ENCODE measurements around the gene TRIML1. TPM values are rescaled to one million over a fixed set of nuclear protein-coding genes. Genes with fewer than 3 reads are reported as not detected.

The TRIML1 gene
- total RNA-seq, 2 donors from 2014 or later: 2.2 TPM; not detected in 1

DNA sequence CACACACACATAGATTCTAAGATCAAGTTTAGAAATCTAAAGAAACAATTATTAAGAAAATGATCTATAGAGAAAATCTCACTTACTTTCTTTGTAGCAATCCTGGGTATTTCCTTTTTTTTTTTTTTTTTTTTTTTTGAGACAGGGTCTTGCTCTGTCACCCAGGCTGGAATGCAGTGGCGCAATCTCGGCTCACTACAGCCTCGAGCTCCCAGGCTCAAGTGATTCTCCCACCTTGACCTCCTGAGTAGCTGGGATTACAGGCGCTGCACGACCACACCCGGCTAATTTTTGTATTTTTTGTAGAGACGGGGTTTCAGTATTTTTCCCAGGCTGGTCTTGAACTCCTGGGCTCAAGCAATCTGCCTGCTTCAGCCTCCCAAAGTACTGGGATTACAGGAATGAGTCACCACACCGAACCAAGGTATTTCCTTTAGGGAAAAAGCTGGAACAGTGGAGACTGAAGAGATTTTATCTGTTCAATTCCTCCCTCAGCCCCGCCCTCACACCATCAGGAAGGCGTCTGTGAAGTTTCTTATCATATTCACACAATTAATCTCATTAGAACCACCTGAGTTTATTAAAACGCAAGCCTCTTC, 30.0 kb upstream of the TRIML1 start, which contains the start of gene TRIML2:
TSS of gene TRIML2 (minus strand) at position 447 of the 599 bp plus-strand sequence. CDS start 4,235 bp downstream, outside the sequence.
- 64% methylated on average over 11 of the region's 11 CpGs for WGBS

DNA sequence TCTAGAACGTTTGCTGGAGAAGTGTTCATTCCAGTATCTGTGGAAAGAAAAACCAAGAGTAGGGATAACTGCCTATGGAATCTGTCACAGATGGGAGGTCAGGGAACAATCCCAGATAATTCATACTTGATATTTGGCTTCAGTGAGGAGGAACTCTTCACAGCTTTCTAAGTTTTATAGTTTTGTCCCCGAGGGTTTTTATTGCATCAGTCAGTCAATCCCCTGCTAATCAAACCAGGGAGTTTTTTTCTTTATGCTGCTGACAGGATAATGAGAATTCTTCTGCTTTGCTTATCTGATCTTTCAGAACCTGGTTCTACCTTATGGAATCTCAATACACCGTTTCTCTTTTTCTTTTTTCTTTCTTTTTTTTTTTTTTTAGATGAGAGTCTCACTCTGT, 29.2 kb upstream of the TRIML1 start:
- intact Hi-C loops (cut with DNase I): no loop called here
- Histone ChIP-seq H3K9me3 (no peaks in the 10 kb centered on the region), H3K36me3 (no peaks in the 10 kb centered on the region), H3K27ac (no peak overlapping the region), H3K27me3 (replicated peaks; ENCODE audit: insufficient read depth) (peaks cover 2% of the 10 kb centered on the region), H3K4me3 (no peak overlapping the region), H3K4me1 (replicated peaks) (no peaks in the 10 kb centered on the region)
- DNase-seq (ENCODE audit: low spot score): no peak
- TF ChIP-seq POLR2A (IDR thresholded peaks at IDR 0.05) (no peak), POLR2AphosphoS5 (IDR thresholded peaks at IDR 0.05) (no peak)
- TF ChIP-seq, protein P1, sequence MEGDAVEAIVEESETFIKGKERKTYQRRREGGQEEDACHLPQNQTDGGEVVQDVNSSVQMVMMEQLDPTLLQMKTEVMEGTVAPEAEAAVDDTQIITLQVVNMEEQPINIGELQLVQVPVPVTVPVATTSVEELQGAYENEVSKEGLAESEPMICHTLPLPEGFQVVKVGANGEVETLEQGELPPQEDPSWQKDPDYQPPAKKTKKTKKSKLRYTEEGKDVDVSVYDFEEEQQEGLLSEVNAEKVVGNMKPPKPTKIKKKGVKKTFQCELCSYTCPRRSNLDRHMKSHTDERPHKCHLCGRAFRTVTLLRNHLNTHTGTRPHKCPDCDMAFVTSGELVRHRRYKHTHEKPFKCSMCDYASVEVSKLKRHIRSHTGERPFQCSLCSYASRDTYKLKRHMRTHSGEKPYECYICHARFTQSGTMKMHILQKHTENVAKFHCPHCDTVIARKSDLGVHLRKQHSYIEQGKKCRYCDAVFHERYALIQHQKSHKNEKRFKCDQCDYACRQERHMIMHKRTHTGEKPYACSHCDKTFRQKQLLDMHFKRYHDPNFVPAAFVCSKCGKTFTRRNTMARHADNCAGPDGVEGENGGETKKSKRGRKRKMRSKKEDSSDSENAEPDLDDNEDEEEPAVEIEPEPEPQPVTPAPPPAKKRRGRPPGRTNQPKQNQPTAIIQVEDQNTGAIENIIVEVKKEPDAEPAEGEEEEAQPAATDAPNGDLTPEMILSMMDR (IDR thresholded peaks at IDR 0.05): no peak
- 13% methylated on average over 3 of the region's 3 CpGs for WGBS

More for the DNA sequence above, 30.0 kb upstream of the TRIML1 start, which contains the start of gene TRIML2:
- TF ChIP-seq POLR2A (IDR thresholded peaks at IDR 0.05): no peak
- TF ChIP-seq, protein P1 (IDR thresholded peaks at IDR 0.05): no peak
- TF ChIP-seq POLR2AphosphoS5 (IDR thresholded peaks at IDR 0.05): no peak
- no peak for DNase-seq (ENCODE audit: low spot score)
- intact Hi-C loops (cut with DNase I): no loop called here
- Histone ChIP-seq H3K27me3 (replicated peaks; ENCODE audit: insufficient read depth) (peaks cover 2% of the 10 kb centered on the region), H3K9me3 (no peaks in the 10 kb centered on the region), H3K36me3 (no peaks in the 10 kb centered on the region), H3K27ac (no peak within 1 kb of the TSS), H3K4me1 (replicated peaks) (no peaks in the 10 kb centered on the region), H3K4me3 (no peak within 1 kb of the TSS)

DNA sequence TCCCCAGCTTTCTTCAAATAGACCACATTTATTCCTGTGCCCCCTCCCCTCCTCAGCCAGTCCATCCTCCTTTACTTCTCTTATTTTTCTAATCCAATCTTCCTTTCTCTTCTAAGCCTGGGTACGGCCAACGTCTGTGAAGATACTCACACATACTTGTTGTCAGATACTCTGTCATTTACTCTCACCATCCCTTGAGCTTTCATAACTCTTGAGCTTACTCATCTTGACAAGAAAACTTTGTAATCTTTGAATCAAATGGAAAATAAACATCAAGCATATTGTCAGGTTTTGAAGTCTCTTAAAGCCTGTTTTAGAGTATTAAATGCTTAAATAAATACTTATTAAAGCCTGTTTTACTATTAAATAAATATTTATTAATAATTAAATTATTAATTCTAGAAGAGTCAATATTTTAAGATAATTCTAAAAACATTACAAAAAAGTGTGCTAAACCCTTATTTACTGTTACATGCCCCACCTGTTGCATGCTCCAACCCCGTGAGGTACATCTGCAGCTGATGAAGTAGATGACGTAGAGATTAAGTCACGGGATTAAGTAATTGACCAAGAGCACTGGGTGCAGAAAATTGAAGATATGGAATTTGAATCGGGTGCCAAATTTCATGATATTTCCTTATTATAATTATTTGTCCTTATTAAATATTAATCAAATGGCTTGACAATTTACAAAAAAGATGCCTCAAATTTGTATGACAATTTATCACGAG, 28.3 kb upstream of the TRIML1 start:
- WGBS: 72% methylated on average over 7 of the region's 7 CpGs
- no peak for TF ChIP-seq POLR2A (IDR thresholded peaks at IDR 0.05)
- TF ChIP-seq, protein P1 (IDR thresholded peaks at IDR 0.05): no peak
- TF ChIP-seq POLR2AphosphoS5 (IDR thresholded peaks at IDR 0.05): no peak
- no peak overlapping the region for H3K4me3 ChIP-seq

DNA sequence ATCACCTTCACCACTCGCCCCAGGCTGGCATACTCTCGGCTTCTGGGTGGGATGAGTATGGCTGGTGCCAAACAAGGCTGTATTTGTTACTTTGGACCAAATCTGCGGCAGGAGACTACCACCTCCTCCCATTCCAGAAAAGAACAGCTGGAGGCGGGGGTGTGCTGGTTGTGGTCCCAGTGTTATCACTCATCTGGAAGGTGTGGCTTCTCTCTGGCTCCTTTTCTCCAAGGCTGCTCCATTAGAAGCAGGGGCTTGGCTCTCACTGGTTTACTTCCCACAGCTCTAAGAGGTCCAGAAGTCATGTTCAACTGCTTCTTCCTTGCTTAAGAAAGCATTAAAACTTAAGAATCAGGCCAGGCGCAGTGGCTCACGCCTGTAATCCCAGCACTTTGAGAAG, 27.3 kb upstream of the TRIML1 start:
- Histone ChIP-seq H3K27me3 (replicated peaks; ENCODE audit: insufficient read depth) (peaks cover 2% of the 10 kb centered on the region), H3K9me3 (no peaks in the 10 kb centered on the region), H3K36me3 (no peaks in the 10 kb centered on the region), H3K27ac (no peak overlapping the region), H3K4me1 (replicated peaks) (no peaks in the 10 kb centered on the region), H3K4me3 (no peak overlapping the region)
- TF ChIP-seq POLR2AphosphoS5 (IDR thresholded peaks at IDR 0.05) (no peak), POLR2A (IDR thresholded peaks at IDR 0.05) (no peak)
- TF ChIP-seq, protein P1 (IDR thresholded peaks at IDR 0.05): no peak
- DNase-seq (ENCODE audit: low spot score): no peak
- intact Hi-C loops (cut with DNase I): no loop called here
- whole genome bisulfite sequencing: 73% methylated on average over 6 of the region's 6 CpGs

More for the DNA sequence above, 28.3 kb upstream of the TRIML1 start:
- Histone ChIP-seq H3K27ac (no peak overlapping the region), H3K4me1 (replicated peaks) (no peaks in the 10 kb centered on the region), H3K9me3 (no peaks in the 10 kb centered on the region), H3K27me3 (replicated peaks; ENCODE audit: insufficient read depth) (peaks cover 2% of the 10 kb centered on the region), H3K36me3 (no peaks in the 10 kb centered on the region)
- no peak for DNase-seq (ENCODE audit: low spot score)
- intact Hi-C loops (cut with DNase I): no loop called here
